WTC11 (cell line): Measurements from ENCODE around the gene SCN4A. TPM values are rescaled to one million over a fixed set of nuclear protein-coding genes. Genes with fewer than 3 reads are reported as not detected.

ENCODE experiments used
- ATAC-seq: fragments of 200-7000 bp; cut with Tn5 transposase; 2 replicates; pipeline ENCODE4 v1.10.0; 2021; ENCODE audit warnings: mild to moderate bottlenecking, moderate library complexity
- CTCF ChIA-PET: fragments of 300-600 bp; sonication (Branson Sonifier 250); formaldehyde crosslinking; loops from one replicate; lab custom pipeline; 2021; ENCODE audit warnings: antibody characterized with exemption; lab: Charles Lee
- POLR2A ChIA-PET: fragments of 350-600 bp; sonication (Branson Sonifier 250); formaldehyde crosslinking; loops from one replicate; lab custom pipeline; 2021; ENCODE audit warnings: antibody characterized with exemption; lab: Charles Lee
- DNase-seq: peaks from one replicate; pipeline ENCODE4 v3.0.0; 2021; ENCODE audit warnings: low spot score
- H3K27ac Mint-ChIP-seq: 2 replicates; pipeline ENCODE4 v1.8.0; 2021; ENCODE audit warnings: mixed read lengths
- H3K27me3 Mint-ChIP-seq: 2 replicates; pipeline ENCODE4 v1.8.0; 2021; ENCODE audit warnings: low read depth, mild to moderate bottlenecking, moderate library complexity, mixed read lengths
- H3K36me3 Mint-ChIP-seq: 2 replicates; pipeline ENCODE4 v1.8.0; 2021; ENCODE audit warnings: mixed read lengths
- H3K4me1 Mint-ChIP-seq: 2 replicates; pipeline ENCODE4 v1.8.0; 2022; ENCODE audit warnings: mixed read lengths
- H3K4me3 Mint-ChIP-seq: 2 replicates; pipeline ENCODE4 v1.8.0; 2021; ENCODE audit warnings: mild to moderate bottlenecking, moderate library complexity, mixed read lengths
- H3K9me3 Mint-ChIP-seq: 2 replicates; pipeline ENCODE4 v1.8.0; 2021; ENCODE audit warnings: mixed read lengths
- ATF1 ChIP-seq: sonication (generic); formaldehyde crosslinking; IDR thresholded peaks from 2 replicates; pipeline ENCODE4 v1.8.1; 2023; ENCODE audit warnings: mild to moderate bottlenecking, moderate library complexity, missing genetic modification reagents
- ELF4 ChIP-seq: sonication (generic); formaldehyde crosslinking; IDR thresholded peaks from 2 replicates; pipeline ENCODE4 v1.8.1; 2022; ENCODE audit warnings: low read depth, mild to moderate bottlenecking, moderate library complexity, missing genetic modification reagents
- EMX1 ChIP-seq: fragments of 250-450 bp; sonication (Bioruptor Pico); IDR thresholded peaks from 2 replicates; pipeline ENCODE4 v1.8.0; 2021; ENCODE audit warnings: mild to moderate bottlenecking
- GTF2I ChIP-seq: fragments of 250-450 bp; sonication (Bioruptor Pico); conservative IDR thresholded peaks from 2 replicates; pipeline ENCODE4 v1.4.0; 2021; ENCODE audit warnings: mild to moderate bottlenecking
- JAZF1 ChIP-seq: fragments of 250-450 bp; sonication (Bioruptor Pico); IDR thresholded peaks from 2 replicates; pipeline ENCODE4 v1.9.0; 2021; ENCODE audit warnings: moderate library complexity, mild to moderate bottlenecking, inconsistent platforms
- MXD4 ChIP-seq: fragments of 250-450 bp; sonication (Bioruptor Pico); IDR thresholded peaks from 2 replicates; pipeline ENCODE4 v1.8.0; 2021; ENCODE audit warnings: mild to moderate bottlenecking, moderate library complexity, borderline replicate concordance
- NFE2L1 ChIP-seq: sonication (generic); formaldehyde crosslinking; IDR thresholded peaks from 2 replicates; pipeline ENCODE4 v1.8.1; 2023; ENCODE audit warnings: missing genetic modification reagents
- NR3C1 ChIP-seq: sonication (generic); formaldehyde crosslinking; conservative IDR thresholded peaks from 2 replicates; pipeline ENCODE4 v1.8.1; 2023; ENCODE audit warnings: low read depth, mild to moderate bottlenecking, missing genetic modification reagents
- PRRX2 ChIP-seq: fragments of 250-450 bp; sonication (Bioruptor Pico); IDR thresholded peaks from 2 replicates; pipeline ENCODE4 v1.8.0; 2021; ENCODE audit warnings: mild to moderate bottlenecking
- SMAD4 ChIP-seq: sonication (generic); formaldehyde crosslinking; IDR thresholded peaks from 2 replicates; pipeline ENCODE4 v1.8.0; 2022; ENCODE audit warnings: mild to moderate bottlenecking, missing genetic modification reagents
- SP1 ChIP-seq: sonication (generic); formaldehyde crosslinking; conservative IDR thresholded peaks from 2 replicates; pipeline ENCODE4 v1.8.1; 2022; ENCODE audit warnings: missing genetic modification reagents
- TEAD1 ChIP-seq: sonication (generic); formaldehyde crosslinking; IDR thresholded peaks from 2 replicates; pipeline ENCODE4 v1.8.0; 2022; ENCODE audit warnings: mild to moderate bottlenecking, missing genetic modification reagents
- TP53 ChIP-seq: sonication (generic); formaldehyde crosslinking; IDR thresholded peaks from 2 replicates; pipeline ENCODE4 v1.8.1; 2023; ENCODE audit warnings: mild to moderate bottlenecking, missing genetic modification reagents
- ZNF671 ChIP-seq: fragments of 250-450 bp; sonication (Bioruptor Pico); IDR thresholded peaks from 2 replicates; pipeline ENCODE4 v1.8.0; 2021; ENCODE audit warnings: mild to moderate bottlenecking
- total RNA-seq: library from RNA; stranded (reverse); gene quantifications from 3 replicates; pipeline ENCODE4 v1.2.3, GENCODE V29; 2021
- TF ChIP-seq, protein P1 (sequence below): sonication (generic); formaldehyde crosslinking; conservative IDR thresholded peaks from 2 replicates; pipeline ENCODE4 v1.8.1; 2022; ENCODE audit warnings: mild to moderate bottlenecking, missing genetic modification reagents
- TF ChIP-seq, protein P2 (sequence below): sonication (generic); formaldehyde crosslinking; IDR thresholded peaks from 2 replicates; pipeline ENCODE4 v1.8.1; 2022; ENCODE audit warnings: missing genetic modification reagents, borderline replicate concordance
- TF ChIP-seq, protein P3 (sequence below): fragments of 250-450 bp; sonication (Bioruptor Pico); IDR thresholded peaks from 2 replicates; pipeline ENCODE4 v2.1.2; 2022; ENCODE audit warnings: mild to moderate bottlenecking, moderate library complexity
- TF ChIP-seq, protein P4 (sequence below): sonication (generic); formaldehyde crosslinking; IDR thresholded peaks from 2 replicates; pipeline ENCODE4 v1.8.1; 2022; ENCODE audit warnings: mild to moderate bottlenecking, missing genetic modification reagents, moderate library complexity, borderline replicate concordance
- TF ChIP-seq, protein P5 (sequence below): sonication (generic); formaldehyde crosslinking; IDR thresholded peaks from 2 replicates; pipeline ENCODE4 v1.8.0; 2023; ENCODE audit warnings: mild to moderate bottlenecking, missing genetic modification reagents
- TF ChIP-seq, protein P6 (sequence below): fragments of 250-450 bp; sonication (Bioruptor Pico); IDR thresholded peaks from 2 replicates; pipeline ENCODE4 v1.9.0; 2021; ENCODE audit warnings: mild to moderate bottlenecking, borderline replicate concordance

Gene SCN4A
- total RNA-seq, 1 experiment from 2014 or later: 5.8 TPM

DNA sequence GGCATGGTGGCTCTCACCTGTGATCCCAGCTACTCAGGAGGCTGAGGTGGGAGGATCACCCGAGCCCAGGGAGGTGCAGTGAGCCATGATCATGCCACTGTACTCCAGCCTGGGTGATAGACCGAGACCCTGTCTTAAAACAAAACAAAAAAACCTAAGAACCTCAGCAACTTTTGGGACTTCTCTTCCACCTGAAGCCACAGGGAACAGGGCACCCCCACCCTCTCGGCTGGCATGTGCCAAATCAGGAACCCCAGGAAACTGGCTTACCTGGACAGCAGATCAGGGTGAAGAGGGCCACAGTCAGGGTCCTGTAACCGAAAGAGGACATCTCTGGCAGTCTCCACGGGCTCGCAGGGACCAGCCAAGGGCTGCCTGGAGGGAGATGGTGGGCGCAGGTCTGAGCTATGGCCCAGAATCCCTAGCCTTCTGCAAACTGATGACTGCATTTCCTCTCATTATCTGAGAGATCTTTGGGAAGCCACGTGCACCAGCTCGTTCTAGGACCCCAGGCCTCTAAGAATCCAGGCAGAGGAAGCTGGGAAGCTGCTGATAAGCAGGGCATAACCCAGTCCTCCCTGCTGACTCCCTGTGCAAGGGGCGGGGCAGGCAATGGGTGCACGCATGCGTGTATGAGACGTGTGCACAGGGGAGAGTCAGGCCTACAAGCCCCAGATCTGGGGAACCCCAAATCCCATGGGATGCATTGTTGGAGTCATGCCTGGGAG lies 33.8 kb upstream of the SCN4A start (continued):
- TF ChIP-seq, protein P1, sequence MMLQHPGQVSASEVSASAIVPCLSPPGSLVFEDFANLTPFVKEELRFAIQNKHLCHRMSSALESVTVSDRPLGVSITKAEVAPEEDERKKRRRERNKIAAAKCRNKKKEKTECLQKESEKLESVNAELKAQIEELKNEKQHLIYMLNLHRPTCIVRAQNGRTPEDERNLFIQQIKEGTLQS (CRISPR knock-in tag): no peak
- TF ChIP-seq PRRX2 (CRISPR knock-in tag) (no peak), TP53 (CRISPR knock-in tag) (no peak)
- TF ChIP-seq, protein P2, sequence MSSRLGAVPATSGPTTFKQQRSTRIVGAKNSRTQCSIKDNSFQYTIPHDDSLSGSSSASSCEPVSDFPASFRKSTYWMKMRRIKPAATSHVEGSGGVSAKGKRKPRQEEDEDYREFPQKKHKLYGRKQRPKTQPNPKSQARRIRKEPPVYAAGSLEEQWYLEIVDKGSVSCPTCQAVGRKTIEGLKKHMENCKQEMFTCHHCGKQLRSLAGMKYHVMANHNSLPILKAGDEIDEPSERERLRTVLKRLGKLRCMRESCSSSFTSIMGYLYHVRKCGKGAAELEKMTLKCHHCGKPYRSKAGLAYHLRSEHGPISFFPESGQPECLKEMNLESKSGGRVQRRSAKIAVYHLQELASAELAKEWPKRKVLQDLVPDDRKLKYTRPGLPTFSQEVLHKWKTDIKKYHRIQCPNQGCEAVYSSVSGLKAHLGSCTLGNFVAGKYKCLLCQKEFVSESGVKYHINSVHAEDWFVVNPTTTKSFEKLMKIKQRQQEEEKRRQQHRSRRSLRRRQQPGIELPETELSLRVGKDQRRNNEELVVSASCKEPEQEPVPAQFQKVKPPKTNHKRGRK: no peak

DNA sequence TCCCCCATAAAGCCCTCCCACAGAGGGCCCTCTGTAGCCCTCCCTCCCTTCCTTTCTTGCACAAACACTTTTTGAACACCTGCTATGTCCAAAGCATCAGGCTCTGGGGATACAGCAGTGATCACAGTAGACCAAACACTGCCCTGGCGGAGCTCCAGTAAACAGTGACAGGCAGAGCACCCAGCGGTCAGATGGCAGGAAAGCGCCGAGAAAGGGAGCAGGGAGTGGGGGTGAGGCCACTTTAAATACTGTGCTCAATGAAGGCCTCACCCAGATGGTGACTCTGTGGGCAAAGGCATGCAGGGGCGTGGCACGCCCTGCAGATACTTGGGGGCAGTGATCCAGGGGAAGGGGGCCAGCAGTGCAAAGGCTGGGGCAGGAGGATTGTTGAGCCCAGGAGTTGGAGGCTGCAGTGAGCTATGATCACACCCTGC lies 33.0 kb upstream of the SCN4A start:
- H3K27ac Mint-ChIP-seq: no peak overlapping the region
- TF ChIP-seq, protein P3, sequence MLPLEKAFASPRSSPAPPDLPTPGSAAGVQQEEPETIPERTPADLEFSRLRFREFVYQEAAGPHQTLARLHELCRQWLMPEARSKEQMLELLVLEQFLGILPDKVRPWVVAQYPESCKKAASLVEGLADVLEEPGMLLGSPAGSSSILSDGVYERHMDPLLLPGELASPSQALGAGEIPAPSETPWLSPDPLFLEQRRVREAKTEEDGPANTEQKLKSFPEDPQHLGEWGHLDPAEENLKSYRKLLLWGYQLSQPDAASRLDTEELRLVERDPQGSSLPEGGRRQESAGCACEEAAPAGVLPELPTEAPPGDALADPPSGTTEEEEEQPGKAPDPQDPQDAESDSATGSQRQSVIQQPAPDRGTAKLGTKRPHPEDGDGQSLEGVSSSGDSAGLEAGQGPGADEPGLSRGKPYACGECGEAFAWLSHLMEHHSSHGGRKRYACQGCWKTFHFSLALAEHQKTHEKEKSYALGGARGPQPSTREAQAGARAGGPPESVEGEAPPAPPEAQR (CRISPR knock-in tag): no peak
- TF ChIP-seq ZNF671 (CRISPR knock-in tag) (no peak), MXD4 (CRISPR knock-in tag) (no peak), ELF4 (CRISPR knock-in tag) (no peak), NR3C1 (CRISPR knock-in tag) (no peak), SMAD4 (CRISPR knock-in tag) (no peak), NFE2L1 (CRISPR knock-in tag) (no peak), SP1 (CRISPR knock-in tag) (no peak), JAZF1 (CRISPR knock-in tag) (no peak), TEAD1 (CRISPR knock-in tag) (no peak), ATF1 (CRISPR knock-in tag) (no peak), GTF2I (no peak), EMX1 (no peak)
- TF ChIP-seq, protein P4, sequence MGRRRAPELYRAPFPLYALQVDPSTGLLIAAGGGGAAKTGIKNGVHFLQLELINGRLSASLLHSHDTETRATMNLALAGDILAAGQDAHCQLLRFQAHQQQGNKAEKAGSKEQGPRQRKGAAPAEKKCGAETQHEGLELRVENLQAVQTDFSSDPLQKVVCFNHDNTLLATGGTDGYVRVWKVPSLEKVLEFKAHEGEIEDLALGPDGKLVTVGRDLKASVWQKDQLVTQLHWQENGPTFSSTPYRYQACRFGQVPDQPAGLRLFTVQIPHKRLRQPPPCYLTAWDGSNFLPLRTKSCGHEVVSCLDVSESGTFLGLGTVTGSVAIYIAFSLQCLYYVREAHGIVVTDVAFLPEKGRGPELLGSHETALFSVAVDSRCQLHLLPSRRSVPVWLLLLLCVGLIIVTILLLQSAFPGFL: no peak
- TF ChIP-seq, protein P5, sequence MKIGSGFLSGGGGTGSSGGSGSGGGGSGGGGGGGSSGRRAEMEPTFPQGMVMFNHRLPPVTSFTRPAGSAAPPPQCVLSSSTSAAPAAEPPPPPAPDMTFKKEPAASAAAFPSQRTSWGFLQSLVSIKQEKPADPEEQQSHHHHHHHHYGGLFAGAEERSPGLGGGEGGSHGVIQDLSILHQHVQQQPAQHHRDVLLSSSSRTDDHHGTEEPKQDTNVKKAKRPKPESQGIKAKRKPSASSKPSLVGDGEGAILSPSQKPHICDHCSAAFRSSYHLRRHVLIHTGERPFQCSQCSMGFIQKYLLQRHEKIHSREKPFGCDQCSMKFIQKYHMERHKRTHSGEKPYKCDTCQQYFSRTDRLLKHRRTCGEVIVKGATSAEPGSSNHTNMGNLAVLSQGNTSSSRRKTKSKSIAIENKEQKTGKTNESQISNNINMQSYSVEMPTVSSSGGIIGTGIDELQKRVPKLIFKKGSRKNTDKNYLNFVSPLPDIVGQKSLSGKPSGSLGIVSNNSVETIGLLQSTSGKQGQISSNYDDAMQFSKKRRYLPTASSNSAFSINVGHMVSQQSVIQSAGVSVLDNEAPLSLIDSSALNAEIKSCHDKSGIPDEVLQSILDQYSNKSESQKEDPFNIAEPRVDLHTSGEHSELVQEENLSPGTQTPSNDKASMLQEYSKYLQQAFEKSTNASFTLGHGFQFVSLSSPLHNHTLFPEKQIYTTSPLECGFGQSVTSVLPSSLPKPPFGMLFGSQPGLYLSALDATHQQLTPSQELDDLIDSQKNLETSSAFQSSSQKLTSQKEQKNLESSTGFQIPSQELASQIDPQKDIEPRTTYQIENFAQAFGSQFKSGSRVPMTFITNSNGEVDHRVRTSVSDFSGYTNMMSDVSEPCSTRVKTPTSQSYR: no peak
- TF ChIP-seq, protein P6, sequence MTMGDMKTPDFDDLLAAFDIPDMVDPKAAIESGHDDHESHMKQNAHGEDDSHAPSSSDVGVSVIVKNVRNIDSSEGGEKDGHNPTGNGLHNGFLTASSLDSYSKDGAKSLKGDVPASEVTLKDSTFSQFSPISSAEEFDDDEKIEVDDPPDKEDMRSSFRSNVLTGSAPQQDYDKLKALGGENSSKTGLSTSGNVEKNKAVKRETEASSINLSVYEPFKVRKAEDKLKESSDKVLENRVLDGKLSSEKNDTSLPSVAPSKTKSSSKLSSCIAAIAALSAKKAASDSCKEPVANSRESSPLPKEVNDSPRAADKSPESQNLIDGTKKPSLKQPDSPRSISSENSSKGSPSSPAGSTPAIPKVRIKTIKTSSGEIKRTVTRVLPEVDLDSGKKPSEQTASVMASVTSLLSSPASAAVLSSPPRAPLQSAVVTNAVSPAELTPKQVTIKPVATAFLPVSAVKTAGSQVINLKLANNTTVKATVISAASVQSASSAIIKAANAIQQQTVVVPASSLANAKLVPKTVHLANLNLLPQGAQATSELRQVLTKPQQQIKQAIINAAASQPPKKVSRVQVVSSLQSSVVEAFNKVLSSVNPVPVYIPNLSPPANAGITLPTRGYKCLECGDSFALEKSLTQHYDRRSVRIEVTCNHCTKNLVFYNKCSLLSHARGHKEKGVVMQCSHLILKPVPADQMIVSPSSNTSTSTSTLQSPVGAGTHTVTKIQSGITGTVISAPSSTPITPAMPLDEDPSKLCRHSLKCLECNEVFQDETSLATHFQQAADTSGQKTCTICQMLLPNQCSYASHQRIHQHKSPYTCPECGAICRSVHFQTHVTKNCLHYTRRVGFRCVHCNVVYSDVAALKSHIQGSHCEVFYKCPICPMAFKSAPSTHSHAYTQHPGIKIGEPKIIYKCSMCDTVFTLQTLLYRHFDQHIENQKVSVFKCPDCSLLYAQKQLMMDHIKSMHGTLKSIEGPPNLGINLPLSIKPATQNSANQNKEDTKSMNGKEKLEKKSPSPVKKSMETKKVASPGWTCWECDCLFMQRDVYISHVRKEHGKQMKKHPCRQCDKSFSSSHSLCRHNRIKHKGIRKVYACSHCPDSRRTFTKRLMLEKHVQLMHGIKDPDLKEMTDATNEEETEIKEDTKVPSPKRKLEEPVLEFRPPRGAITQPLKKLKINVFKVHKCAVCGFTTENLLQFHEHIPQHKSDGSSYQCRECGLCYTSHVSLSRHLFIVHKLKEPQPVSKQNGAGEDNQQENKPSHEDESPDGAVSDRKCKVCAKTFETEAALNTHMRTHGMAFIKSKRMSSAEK (CRISPR knock-in tag): no peak

More for the DNA sequence above, 33.0 kb upstream of the SCN4A start:
- Mint-ChIP-seq H3K9me3 (no peaks in the 10 kb centered on the region), H3K36me3 (no peaks in the 10 kb centered on the region), H3K4me3 (no peak overlapping the region), H3K4me1 (peaks cover 18% of the 10 kb centered on the region), H3K27me3 (no peaks in the 10 kb centered on the region; the same call in 1 of the 2 replicates)
- CTCF ChIA-PET: interaction anchor here (0.7 to 3.2 kb wide), 10 partner anchors 11 to 124 kb away, joined by 3 to 13 read pairs (median 5); partner anchors contain the start of genes GH1 and GH2
- ATAC-seq (no peak; the same call in 1 of the 2 replicates), DNase-seq (no peak)
- POLR2A ChIA-PET: interaction anchor here (0.7 kb wide), 1 partner anchor 18 kb away, joined by 3 read pairs; no protein-coding TSS in a partner anchor
